ENCODE measurements around the gene RLN1. TPM values are rescaled to one million over a fixed set of nuclear protein-coding genes. Genes with fewer than 3 reads are reported as not detected.

Gene RLN1
- total and polyA plus RNA-seq, 2 experiments from 2014 or later, result 1.2 to 3.0 TPM

GRCh38 chr9:5389109-5389732 lies 49.5 kb upstream of the RLN1 start (continued):
- TF ChIP-seq POLR2AphosphoS5 (IDR thresholded peaks at IDR 0.05; ENCODE audit: low read depth) (no peak), CREB1 (CRISPR knock-in tag; IDR thresholded peaks at IDR 0.05; ENCODE audit: low read depth) (no peak), NANOG (IDR thresholded peaks at IDR 0.05; ENCODE audit: borderline replicate concordance) (no peak), REST (IDR thresholded peaks at IDR 0.05; ENCODE audit: unreplicated experiment) (no peak)

- Mint-ChIP-seq H3K27me3 (ENCODE audit: insufficient read depth, low read depth, poor library complexity) (no peaks in the 10 kb centered on the region), H3K4me3 (no peak overlapping the region), H3K9me3 (no peaks in the 10 kb centered on the region), H3K36me3 (ENCODE audit: low read depth) (no peaks in the 10 kb centered on the region), H3K27ac (no peak overlapping the region), H3K4me1 (peaks cover 2% of the 10 kb centered on the region; the same call in 1 of the 3 replicates)
- DNase-seq (ENCODE audit: low spot score), result peak; percentile 5
- H3F3A ChIP-seq (replicated peaks; ENCODE audit: low read depth), result no peaks in the 10 kb centered on the region
- no peaks in the 10 kb centered on the region for H3K79me2 ChIP-seq (replicated peaks; ENCODE audit: insufficient read depth)
- no peaks in the 10 kb centered on the region for H3K36me3 ChIP-seq (ENCODE audit: insufficient read depth)
- H3K4me2 ChIP-seq, result no peak overlapping the region
- no peaks in the 10 kb centered on the region for H3K27me3 ChIP-seq (ENCODE audit: insufficient read depth)
- H2AFZ ChIP-seq, result no peak overlapping the region
- H3K27ac ChIP-seq (ENCODE audit: low read depth), result no peak overlapping the region
- H3K9me2 ChIP-seq (ENCODE audit: insufficient read depth), result 0 out of 2 replicates have a peak, but pooled peaks cover 3% of the 10 kb centered on the region
- no peak for ATAC-seq
- no peaks in the 10 kb centered on the region for H3K4me1 ChIP-seq (ENCODE audit: insufficient read depth)
- no peaks in the 10 kb centered on the region for H4K20me1 ChIP-seq (replicated peaks; ENCODE audit: insufficient read depth)
- H3K4me3 ChIP-seq, result no peak overlapping the region
- no peak for TF ChIP-seq NANOG (IDR thresholded peaks at IDR 0.05; ENCODE audit: borderline replicate concordance)
- no peak for TF ChIP-seq JUNB (IDR thresholded peaks at IDR 0.05; ENCODE audit: unreplicated experiment)
- no peak for TF ChIP-seq ZNF114 (CRISPR knock-in tag; IDR thresholded peaks at IDR 0.05)
- no peak for TF ChIP-seq STAT1 (IDR thresholded peaks at IDR 0.05; ENCODE audit: unreplicated experiment)
- TF ChIP-seq REST (IDR thresholded peaks at IDR 0.05; ENCODE audit: unreplicated experiment), result no peak
- TF ChIP-seq ETS1 (IDR thresholded peaks at IDR 0.05), result no peak
Measured at GRCh38 chr9:5388026-5388819, 48.5 kb upstream of the RLN1 start.
